H54 (cell line): ENCODE results near the gene PTPN5.

Source experiments
- DNase-seq: peaks from one replicate; pipeline ENCODE4 v3.0.0; 2011; ENCODE audit warnings: low spot score, mixed read lengths; ENCODE audit not compliant: insufficient read length
- FAIRE-seq: peaks from 3 replicates; lab custom pipeline; 2011; peaks lifted over from hg19 to GRCh38; lab: Jason Lieb, UNC
- POLR2A ChIP-seq: IDR thresholded peaks from 2 replicates; pipeline ENCODE4 v1.6.1; 2011; ENCODE audit warnings: low read depth, mild to moderate bottlenecking, low read length

PTPN5 gene

GRCh38 chr11:18739685-18740084 lies 51.9 kb downstream of the PTPN5 start:
- DNase-seq = no peak
- FAIRE-seq = no peak
- no peak for TF ChIP-seq POLR2A

- no peak for FAIRE-seq
Measured at GRCh38 chr11:18737642-18738041, 54.0 kb downstream of the PTPN5 start.

GRCh38 chr11:18736590-18737148 lies 54.9 kb downstream of the PTPN5 start:
- no peak for TF ChIP-seq POLR2A
- no peak for FAIRE-seq
- DNase-seq = no peak

More at GRCh38 chr11:18737642-18738041, 54.0 kb downstream of the PTPN5 start:
- DNase-seq = no peak
- TF ChIP-seq POLR2A = no peak

- DNase-seq (no peak), FAIRE-seq (no peak)
- no peak for TF ChIP-seq POLR2A
Measured at GRCh38 chr11:18733202-18733601, 58.4 kb downstream of the PTPN5 start.

GRCh38 chr11:18731949-18732821 lies 59.4 kb downstream of the PTPN5 start:
- DNase-seq = peak; percentile 63
- FAIRE-seq = no peak
- TF ChIP-seq POLR2A = no peak

GRCh38 chr11:18731441-18731840 lies 60.2 kb downstream of the PTPN5 start:
- FAIRE-seq (no peak), DNase-seq (no peak)
- TF ChIP-seq POLR2A = no peak

GRCh38 chr11:18730020-18730419 lies 61.6 kb downstream of the PTPN5 start:
- FAIRE-seq (no peak), DNase-seq (no peak)
- TF ChIP-seq POLR2A = no peak

- FAIRE-seq (no peak), DNase-seq (no peak)
- no peak for TF ChIP-seq POLR2A
Measured at GRCh38 chr11:18729426-18729825, 62.2 kb downstream of the PTPN5 start.

GRCh38 chr11:18728658-18729057 lies 62.9 kb downstream of the PTPN5 start:
- TF ChIP-seq POLR2A = no peak
- DNase-seq (no peak), FAIRE-seq (no peak)

- FAIRE-seq (no peak), DNase-seq (peak; percentile 60)
- no peak for TF ChIP-seq POLR2A
Measured at GRCh38 chr11:18727479-18728236, 63.9 kb downstream of the PTPN5 start.

GRCh38 chr11:18726040-18726439 lies 65.6 kb downstream of the PTPN5 start, which contains the start of gene IGSF22:
Gene IGSF22, minus strand, starts transcription at chr11:18726188. Its CDS starts 1,952 bp downstream, at chr11:18724236.
- FAIRE-seq = no peak
- no peak for DNase-seq
- TF ChIP-seq POLR2A = no peak

GRCh38 chr11:18723991-18724390 lies 67.6 kb downstream of the PTPN5 start:
- DNase-seq (no peak), FAIRE-seq (no peak)
- TF ChIP-seq POLR2A = no peak

- TF ChIP-seq POLR2A = no peak
- DNase-seq (no peak), FAIRE-seq (no peak)
Measured at GRCh38 chr11:18722293-18722637, 69.3 kb downstream of the PTPN5 start.
